ENCODE results near the gene IQCC.

IQCC gene

GRCh38 chr1:32179443-32180185, 25.9 kb upstream of the IQCC start, which contains the start of gene TXLNA:
TSS of gene TXLNA (plus strand) at chr1:32179675. CDS start at chr1:32180346, 671 bp downstream.
- peak within 1 kb of the TSS; percentile 94 for H3K4me3 ChIP-seq (ENCODE audit: low read length)
- TF ChIP-seq EZH2phosphoT487 (IDR thresholded peaks at IDR 0.05; ENCODE audit: low read depth), result no peak
- TF ChIP-seq, protein P1, sequence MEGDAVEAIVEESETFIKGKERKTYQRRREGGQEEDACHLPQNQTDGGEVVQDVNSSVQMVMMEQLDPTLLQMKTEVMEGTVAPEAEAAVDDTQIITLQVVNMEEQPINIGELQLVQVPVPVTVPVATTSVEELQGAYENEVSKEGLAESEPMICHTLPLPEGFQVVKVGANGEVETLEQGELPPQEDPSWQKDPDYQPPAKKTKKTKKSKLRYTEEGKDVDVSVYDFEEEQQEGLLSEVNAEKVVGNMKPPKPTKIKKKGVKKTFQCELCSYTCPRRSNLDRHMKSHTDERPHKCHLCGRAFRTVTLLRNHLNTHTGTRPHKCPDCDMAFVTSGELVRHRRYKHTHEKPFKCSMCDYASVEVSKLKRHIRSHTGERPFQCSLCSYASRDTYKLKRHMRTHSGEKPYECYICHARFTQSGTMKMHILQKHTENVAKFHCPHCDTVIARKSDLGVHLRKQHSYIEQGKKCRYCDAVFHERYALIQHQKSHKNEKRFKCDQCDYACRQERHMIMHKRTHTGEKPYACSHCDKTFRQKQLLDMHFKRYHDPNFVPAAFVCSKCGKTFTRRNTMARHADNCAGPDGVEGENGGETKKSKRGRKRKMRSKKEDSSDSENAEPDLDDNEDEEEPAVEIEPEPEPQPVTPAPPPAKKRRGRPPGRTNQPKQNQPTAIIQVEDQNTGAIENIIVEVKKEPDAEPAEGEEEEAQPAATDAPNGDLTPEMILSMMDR (IDR thresholded peaks at IDR 0.05; ENCODE audit: low read depth, low read length), result no peak
- no peaks in the 10 kb centered on the region for H3K27me3 ChIP-seq (ENCODE audit: low read depth, low read length)
- peak within 1 kb of the TSS; percentile 56; the same call in 1 of the 2 replicates for H2AFZ ChIP-seq (ENCODE audit: low read depth, low read length)
- H3K27ac ChIP-seq (ENCODE audit: low read length), result peak within 1 kb of the TSS; percentile 76
- peak within 1 kb of the TSS; percentile 96 for H3K9ac ChIP-seq (ENCODE audit: low read length)
- H3K9me3 ChIP-seq (ENCODE audit: insufficient read depth, low read length), result no peaks in the 10 kb centered on the region
- peaks cover 46% of the 10 kb centered on the region for H3K79me2 ChIP-seq (ENCODE audit: low read length)
- no peaks in the 10 kb centered on the region; the same call in 1 of the 2 replicates for H4K20me1 ChIP-seq (ENCODE audit: insufficient read depth, low read length)
- peak within 1 kb of the TSS; percentile 94 for H3K4me2 ChIP-seq (ENCODE audit: low read length)
- peaks cover 28% of the 10 kb centered on the region for H3K36me3 ChIP-seq (replicated peaks; ENCODE audit: low read depth, low read length)
- peaks cover 18% of the 10 kb centered on the region for H3K4me1 ChIP-seq (ENCODE audit: low read length)

DNA sequence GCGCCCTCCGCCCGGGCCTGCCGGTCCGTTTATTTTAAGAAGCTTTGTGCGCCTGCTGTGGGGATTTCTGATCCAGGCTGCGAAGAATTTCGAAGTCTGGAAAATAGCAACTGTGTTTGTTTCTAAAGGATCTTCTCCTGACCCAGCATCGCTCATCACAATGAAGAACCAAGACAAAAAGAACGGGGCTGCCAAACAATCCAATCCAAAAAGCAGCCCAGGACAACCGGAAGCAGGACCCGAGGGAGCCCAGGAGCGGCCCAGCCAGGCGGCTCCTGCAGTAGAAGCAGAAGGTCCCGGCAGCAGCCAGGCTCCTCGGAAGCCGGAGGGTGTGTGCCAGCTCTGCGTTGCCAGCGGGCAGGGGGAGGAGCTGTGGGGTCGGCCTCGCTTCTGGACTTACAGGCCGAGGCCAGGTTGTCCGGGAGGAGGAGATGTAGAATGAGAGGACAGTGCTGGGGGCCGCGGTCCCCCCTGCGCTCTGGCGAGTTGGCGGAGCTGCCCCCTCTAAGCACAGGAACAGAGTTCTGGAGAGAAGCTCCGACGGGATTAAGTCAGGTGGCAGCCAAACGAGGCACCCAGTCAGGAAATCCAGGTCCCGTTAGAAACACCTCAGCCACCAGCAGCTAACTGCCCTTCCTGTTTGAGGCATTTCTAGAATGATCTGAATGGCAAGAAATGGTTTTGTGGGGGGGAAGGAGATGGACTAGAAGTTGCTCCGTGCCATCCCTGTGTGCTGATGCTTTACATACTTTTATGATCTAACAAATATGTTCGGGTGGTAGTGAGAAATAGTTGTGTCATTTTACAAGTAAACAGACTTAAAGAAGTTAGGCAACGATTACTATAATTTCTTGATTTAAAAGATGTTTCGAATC, 25.0 kb upstream of the IQCC start:
- peak overlapping the region; percentile 94 for H3K4me2 ChIP-seq (ENCODE audit: low read length)
- H3K9ac ChIP-seq (ENCODE audit: low read length), result peak overlapping the region; percentile 96
- no peaks in the 10 kb centered on the region; the same call in 1 of the 2 replicates for H4K20me1 ChIP-seq (ENCODE audit: insufficient read depth, low read length)
- H3K27me3 ChIP-seq (ENCODE audit: low read depth, low read length), result no peaks in the 10 kb centered on the region
- no peak overlapping the region for H2AFZ ChIP-seq (ENCODE audit: low read depth, low read length)
- H3K9me3 ChIP-seq (ENCODE audit: insufficient read depth, low read length), result no peaks in the 10 kb centered on the region
- H3K4me1 ChIP-seq (ENCODE audit: low read length), result peaks cover 18% of the 10 kb centered on the region
- peaks cover 52% of the 10 kb centered on the region for H3K79me2 ChIP-seq (ENCODE audit: low read length)
- TF ChIP-seq, protein P1 (IDR thresholded peaks at IDR 0.05; ENCODE audit: low read depth, low read length), result no peak
- no peak for TF ChIP-seq EZH2phosphoT487 (IDR thresholded peaks at IDR 0.05; ENCODE audit: low read depth)
- peak overlapping the region; percentile 94 for H3K4me3 ChIP-seq (ENCODE audit: low read length)
- H3K27ac ChIP-seq (ENCODE audit: low read length), result peak overlapping the region; percentile 76
- H3K36me3 ChIP-seq (replicated peaks; ENCODE audit: low read depth, low read length), result peaks cover 30% of the 10 kb centered on the region

GRCh38 chr1:32181065-32181464, 24.4 kb upstream of the IQCC start:
- Histone ChIP-seq H3K4me2 (ENCODE audit: low read length) (peak overlapping the region; percentile 94), H3K9ac (ENCODE audit: low read length) (peak overlapping the region; percentile 96), H2AFZ (ENCODE audit: low read depth, low read length) (no peak overlapping the region), H4K20me1 (ENCODE audit: insufficient read depth, low read length) (peaks cover 1% of the 10 kb centered on the region; the same call in 1 of the 2 replicates), H3K36me3 (replicated peaks; ENCODE audit: low read depth, low read length) (peaks cover 31% of the 10 kb centered on the region), H3K27ac (ENCODE audit: low read length) (peak overlapping the region; percentile 76; the same call in 1 of the 2 replicates), H3K4me3 (ENCODE audit: low read length) (peak overlapping the region; percentile 94), H3K9me3 (ENCODE audit: insufficient read depth, low read length) (no peaks in the 10 kb centered on the region), H3K27me3 (ENCODE audit: low read depth, low read length) (no peaks in the 10 kb centered on the region), H3K79me2 (ENCODE audit: low read length) (peaks cover 57% of the 10 kb centered on the region), H3K4me1 (ENCODE audit: low read length) (peaks cover 18% of the 10 kb centered on the region)
- no peak for TF ChIP-seq EZH2phosphoT487 (IDR thresholded peaks at IDR 0.05; ENCODE audit: low read depth)
- TF ChIP-seq, protein P1 (IDR thresholded peaks at IDR 0.05; ENCODE audit: low read depth, low read length), result no peak

DNA sequence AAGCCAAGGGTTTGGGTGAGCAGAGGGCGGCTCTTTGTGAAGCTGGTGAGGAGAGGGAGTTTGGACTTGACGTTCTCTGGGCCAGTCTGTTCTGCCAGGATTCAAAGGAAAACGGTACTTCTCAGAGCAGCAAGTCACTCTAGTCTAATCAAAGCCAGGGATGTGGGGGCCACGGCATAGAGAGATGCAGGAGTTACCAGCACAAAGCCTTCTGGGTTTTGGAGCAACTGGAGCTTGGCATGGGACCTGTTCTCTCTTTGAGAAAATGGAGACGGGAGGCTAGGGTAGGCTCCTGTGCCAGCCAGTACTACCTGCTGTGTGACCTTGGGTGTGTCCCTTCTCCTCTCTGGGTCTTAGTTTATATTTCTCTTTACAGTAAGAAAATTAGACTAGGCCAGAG, 23.9 kb upstream of the IQCC start:
- Histone ChIP-seq H3K27me3 (ENCODE audit: low read depth, low read length) (no peaks in the 10 kb centered on the region), H4K20me1 (ENCODE audit: insufficient read depth, low read length) (peaks cover 2% of the 10 kb centered on the region; the same call in 1 of the 2 replicates), H3K4me1 (ENCODE audit: low read length) (peaks cover 18% of the 10 kb centered on the region), H3K4me3 (ENCODE audit: low read length) (no peak overlapping the region), H3K9me3 (ENCODE audit: insufficient read depth, low read length) (no peaks in the 10 kb centered on the region), H3K27ac (ENCODE audit: low read length) (no peak overlapping the region), H3K79me2 (ENCODE audit: low read length) (peaks cover 62% of the 10 kb centered on the region), H3K36me3 (replicated peaks; ENCODE audit: low read depth, low read length) (peaks cover 36% of the 10 kb centered on the region), H3K4me2 (ENCODE audit: low read length) (no peak overlapping the region), H3K9ac (ENCODE audit: low read length) (no peak overlapping the region), H2AFZ (ENCODE audit: low read depth, low read length) (no peak overlapping the region)
- TF ChIP-seq, protein P1 (IDR thresholded peaks at IDR 0.05; ENCODE audit: low read depth, low read length), result no peak
- TF ChIP-seq EZH2phosphoT487 (IDR thresholded peaks at IDR 0.05; ENCODE audit: low read depth), result no peak
